NCI-H187 (cell line): ENCODE data around the gene EBF3.

ENCODE experiments used
- DNase-seq, 2 experiments: peaks; one replicate each; lab custom pipeline; 2025; lab: John Stamatoyannopoulos, UW

The EBF3 gene

GRCh38 chr10:129892548-129893052 is 71.5 kb downstream of the EBF3 start:
- no peak for DNase-seq

DNA sequence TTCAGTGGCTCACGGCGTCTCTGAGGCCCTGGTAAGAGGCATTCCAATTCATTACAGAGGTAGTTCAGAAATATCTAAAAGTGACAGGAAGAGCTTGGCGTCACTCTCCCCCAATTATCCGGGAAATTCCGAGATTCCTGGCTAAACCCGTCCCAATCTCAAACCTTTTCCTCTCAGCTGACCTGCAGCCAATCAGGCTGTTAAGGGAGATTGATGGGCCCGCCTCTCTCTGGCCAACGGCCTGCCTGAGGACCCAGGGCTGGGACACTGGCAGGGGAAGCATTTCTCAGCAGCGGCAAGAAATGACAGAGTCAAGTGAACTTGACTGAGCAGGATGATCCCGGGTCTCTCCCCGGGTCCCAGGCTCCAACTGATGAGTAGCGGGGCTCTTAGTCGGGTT is 72.3 kb downstream of the EBF3 start:
- no peak for DNase-seq

- no peak for DNase-seq
Observed at GRCh38 chr10:129890170-129890569, 73.9 kb downstream of the EBF3 start.

GRCh38 chr10:129888784-129889616 is 75.1 kb downstream of the EBF3 start:
- DNase-seq, result no peak

GRCh38 chr10:129887986-129888783 is 75.9 kb downstream of the EBF3 start:
- no peak for DNase-seq

GRCh38 chr10:129887381-129887905 is 76.6 kb downstream of the EBF3 start:
- no peak for DNase-seq

DNA sequence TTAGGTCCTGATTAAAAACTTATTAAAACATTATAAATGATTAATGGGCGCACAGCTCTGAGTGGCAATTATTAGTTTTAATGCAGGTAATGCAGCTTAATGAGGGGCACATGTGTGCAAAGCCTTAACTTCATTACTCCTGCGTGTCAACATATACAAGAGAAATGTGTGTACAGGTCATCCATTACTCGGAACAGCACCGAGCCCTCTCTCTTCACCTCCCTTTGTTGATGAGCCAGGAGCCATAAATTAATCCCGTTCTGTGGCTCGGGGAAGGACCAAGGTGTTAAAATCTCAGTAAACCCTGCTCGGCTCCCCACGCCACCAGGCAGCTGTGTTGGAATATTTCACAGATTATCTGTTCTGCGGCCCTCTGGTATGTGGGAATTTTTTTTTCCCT is 77.8 kb downstream of the EBF3 start:
- DNase-seq, result no peak

DNA sequence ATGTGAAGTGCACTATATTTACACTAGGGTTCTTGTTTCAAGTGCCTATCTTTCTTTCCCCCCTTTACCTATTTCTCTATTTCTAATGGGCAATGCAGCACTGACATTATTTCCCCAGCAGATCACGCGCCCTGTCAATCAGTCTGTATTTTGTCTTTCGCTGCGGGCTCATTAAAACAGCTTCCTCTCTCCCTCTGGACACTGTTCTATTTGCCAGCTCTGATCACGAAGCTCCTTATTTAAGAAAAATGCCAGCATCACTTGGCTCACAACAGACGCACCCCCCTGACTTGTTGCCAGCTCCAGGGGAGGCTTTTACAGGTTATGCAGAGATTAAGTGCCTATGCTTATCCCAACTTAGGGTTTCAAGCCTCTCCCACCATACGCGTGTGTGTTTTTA is 78.5 kb downstream of the EBF3 start:
- DNase-seq, result no peak

- DNase-seq, result no peak
Observed at GRCh38 chr10:129884398-129885078, 79.5 kb downstream of the EBF3 start.

- DNase-seq, result no peak
Observed at GRCh38 chr10:129883626-129884397, 80.3 kb downstream of the EBF3 start.

GRCh38 chr10:129883029-129883428 is 81.0 kb downstream of the EBF3 start:
- no peak for DNase-seq

DNA sequence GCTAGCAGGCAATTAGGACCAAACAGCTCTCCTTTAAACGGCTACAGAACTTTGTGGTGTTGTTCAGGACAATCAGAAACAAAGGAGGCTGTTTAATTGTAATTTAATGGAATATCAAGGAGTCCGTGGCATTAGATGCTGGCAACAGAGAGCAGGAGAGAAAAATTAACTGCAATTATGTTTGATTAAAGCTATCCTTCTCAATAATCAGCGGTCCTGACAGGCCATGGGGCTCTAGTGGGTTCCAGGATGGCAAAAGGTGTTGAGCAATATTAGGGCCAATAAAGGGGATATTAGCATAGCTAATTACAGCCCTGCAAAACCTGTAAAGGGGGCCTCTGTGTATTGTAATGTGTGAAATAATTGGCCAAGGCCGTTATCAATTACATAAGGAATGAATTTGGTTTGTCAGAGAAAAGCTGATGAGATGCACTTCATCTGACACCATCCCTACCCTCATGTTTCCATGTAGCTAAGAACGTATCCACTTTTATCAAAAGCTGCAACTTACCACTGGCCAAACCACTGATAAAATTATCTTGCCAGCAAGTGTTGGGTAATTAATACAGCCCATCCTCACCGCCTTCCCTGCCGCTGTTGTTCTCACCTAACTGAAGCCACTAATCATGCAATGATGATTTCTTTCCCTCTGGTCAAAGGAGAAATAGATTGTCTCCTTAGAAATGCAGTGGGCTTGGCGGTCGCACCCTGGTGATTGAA is 81.6 kb downstream of the EBF3 start:
- DNase-seq, result no peak

DNA sequence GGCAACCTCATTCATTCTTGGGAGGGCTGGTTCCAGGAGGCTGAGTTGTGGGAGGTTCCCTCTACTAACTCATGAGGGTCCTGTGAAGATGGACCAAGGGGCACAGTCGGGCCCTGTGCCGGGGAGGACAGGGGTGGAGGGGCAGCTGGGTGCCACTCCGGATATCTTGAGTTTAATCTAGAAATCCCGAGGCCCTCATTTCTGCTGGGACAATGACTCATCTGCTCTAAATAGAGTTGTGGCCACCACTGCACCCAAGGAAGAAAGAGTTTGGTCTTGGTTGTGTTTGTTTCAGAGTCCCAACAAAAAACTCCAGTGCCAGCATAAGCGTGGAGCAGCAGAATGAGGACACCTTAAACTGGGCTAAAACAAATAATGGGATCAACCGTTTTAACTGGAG is 82.4 kb downstream of the EBF3 start:
- no peak for DNase-seq

DNA sequence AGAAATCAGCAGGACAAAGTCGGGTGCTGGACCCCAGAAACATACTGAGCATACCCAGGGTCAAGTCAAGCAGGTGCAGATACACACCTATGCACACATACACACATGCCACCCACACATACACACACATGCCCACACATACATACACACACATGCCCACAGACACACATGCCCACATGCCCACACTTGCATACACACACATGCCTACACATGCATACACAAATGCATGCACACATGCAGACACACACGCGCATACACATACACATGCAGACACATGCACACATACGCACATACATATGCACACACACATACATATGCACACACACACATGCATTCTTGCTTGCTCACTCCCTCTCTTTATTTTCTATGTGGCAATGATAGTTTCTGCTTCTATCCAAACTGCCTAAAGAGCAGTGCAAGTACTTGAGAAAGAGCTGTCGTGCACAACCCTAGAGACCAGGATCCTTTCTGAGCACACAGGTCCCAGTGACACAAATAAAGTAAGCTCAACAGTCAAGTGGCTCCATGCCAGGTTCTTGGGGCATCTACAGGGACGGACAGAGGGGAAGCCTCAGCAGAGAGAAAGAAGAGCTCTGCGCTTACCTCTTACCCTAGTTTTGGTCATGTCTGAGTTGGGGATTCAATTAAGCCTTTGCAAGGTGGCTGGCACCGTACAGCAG is 83.7 kb downstream of the EBF3 start:
- no peak for DNase-seq

DNA sequence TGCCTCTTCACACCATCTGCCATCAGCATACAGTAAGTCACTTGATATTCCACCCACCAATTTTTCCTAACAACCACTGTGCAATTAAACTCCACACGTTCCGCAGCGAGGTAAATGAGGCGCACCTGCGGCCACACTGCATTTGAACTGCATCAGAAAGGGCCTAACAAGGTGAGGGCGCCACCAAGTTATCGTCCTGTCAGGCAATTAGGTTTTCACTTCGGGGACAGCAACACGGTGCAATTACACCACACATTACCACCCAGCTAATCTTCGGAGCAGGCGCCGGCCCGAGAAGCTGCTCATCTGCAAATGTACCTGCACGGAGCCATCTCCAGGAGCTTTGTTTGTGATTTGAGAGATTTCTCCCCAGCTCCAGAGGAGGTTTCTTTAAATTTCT is 84.4 kb downstream of the EBF3 start:
- no peak for DNase-seq

GRCh38 chr10:129878835-129879234 is 85.2 kb downstream of the EBF3 start:
- no peak for DNase-seq

- DNase-seq, result no peak
Observed at GRCh38 chr10:129877773-129878371, 86.2 kb downstream of the EBF3 start.

- DNase-seq, result no peak
Observed at GRCh38 chr10:129876838-129877237, 87.2 kb downstream of the EBF3 start.

GRCh38 chr10:129875993-129876726 is 87.9 kb downstream of the EBF3 start:
- no peak for DNase-seq
